ENCODE data around the gene CLN6. TPM values are rescaled to one million over a fixed set of nuclear protein-coding genes. Genes with fewer than 3 reads are reported as not detected.
"Not testable (repeated sequence)": the region's sequence is repeated elsewhere in the genome, so short reads cannot be mapped to it uniquely, and the experiment has no call there.

Gene CLN6
- total RNA-seq, 1 experiment from 2014 or later: 82.7 TPM

- Histone ChIP-seq H3K9me3 (replicated peaks) (no peaks in the 10 kb centered on the region), H3K36me3 (no peaks in the 10 kb centered on the region), H3K27me3 (no peaks in the 10 kb centered on the region), H3K27ac (no peak overlapping the region), H3K4me1 (no peaks in the 10 kb centered on the region), H3K4me3 (no peak overlapping the region)
- no peak for DNase-seq
These were observed 34.8 kb upstream of the CLN6 start for GRCh38 chr15:68264282-68264681.

- no peaks in the 10 kb centered on the region for H3K36me3 ChIP-seq
- DNase-seq: no peak
- no peaks in the 10 kb centered on the region for H3K27me3 ChIP-seq
- no peak overlapping the region for H3K4me3 ChIP-seq
- no peaks in the 10 kb centered on the region for H3K9me3 ChIP-seq (replicated peaks)
- H3K27ac ChIP-seq: no peak overlapping the region
- H3K4me1 ChIP-seq: no peaks in the 10 kb centered on the region
These were observed 33.2 kb upstream of the CLN6 start for GRCh38 chr15:68262514-68263356.

GRCh38 chr15:68261980-68262379 is 32.5 kb upstream of the CLN6 start:
- no peaks in the 10 kb centered on the region for H3K27me3 ChIP-seq
- DNase-seq: no peak
- no peaks in the 10 kb centered on the region for H3K4me1 ChIP-seq
- no peak overlapping the region for H3K4me3 ChIP-seq
- no peak overlapping the region for H3K27ac ChIP-seq
- no peaks in the 10 kb centered on the region for H3K9me3 ChIP-seq (replicated peaks)
- no peaks in the 10 kb centered on the region for H3K36me3 ChIP-seq

DNA sequence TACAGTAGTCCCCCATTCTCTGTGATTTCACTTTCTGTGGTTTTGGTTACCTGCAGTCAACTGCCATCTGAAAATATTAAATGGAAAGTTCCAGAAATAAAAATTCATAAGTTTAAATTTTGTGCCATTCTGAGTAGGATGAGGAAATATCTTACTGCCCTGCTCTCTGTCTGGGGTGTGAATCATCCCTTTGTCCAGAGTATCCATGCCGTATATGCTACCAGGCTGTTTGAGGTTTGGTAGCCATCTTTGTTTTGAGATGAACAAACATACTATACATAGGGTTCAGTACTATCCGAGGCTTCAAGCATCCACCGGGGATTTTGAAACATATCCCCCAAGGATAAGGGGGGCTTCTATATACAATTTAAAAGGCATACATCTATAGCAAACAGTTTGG is 31.7 kb upstream of the CLN6 start:
- H3K9me3 ChIP-seq (replicated peaks): no peaks in the 10 kb centered on the region
- H3K27me3 ChIP-seq: no peaks in the 10 kb centered on the region; the same call in 1 of the 2 replicates
- H3K4me1 ChIP-seq: no peaks in the 10 kb centered on the region
- H3K36me3 ChIP-seq: no peaks in the 10 kb centered on the region
- H3K27ac ChIP-seq: no peak overlapping the region
- no peak for DNase-seq
- H3K4me3 ChIP-seq: no peak overlapping the region

DNA sequence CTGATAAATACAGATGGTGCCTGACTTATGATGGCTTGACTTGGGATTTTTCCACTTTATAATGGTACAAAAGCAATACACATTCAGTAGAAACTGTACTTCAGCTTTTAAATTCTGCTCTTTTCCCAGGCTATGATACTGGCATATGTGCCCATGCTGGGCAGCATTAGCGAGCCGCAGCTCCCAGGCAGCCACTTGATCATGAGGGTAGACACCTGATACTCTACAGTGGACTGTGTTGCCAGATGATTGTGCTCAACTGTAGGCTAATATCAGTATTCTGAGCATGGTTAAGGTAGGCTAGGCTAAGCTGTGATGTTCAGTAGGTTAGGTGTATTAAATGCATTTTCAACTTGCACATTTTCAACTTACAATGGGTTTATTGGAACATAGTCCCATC is 30.4 kb upstream of the CLN6 start:
- no peak for DNase-seq
- no peaks in the 10 kb centered on the region for H3K36me3 ChIP-seq
- H3K4me1 ChIP-seq: no peaks in the 10 kb centered on the region

DNA sequence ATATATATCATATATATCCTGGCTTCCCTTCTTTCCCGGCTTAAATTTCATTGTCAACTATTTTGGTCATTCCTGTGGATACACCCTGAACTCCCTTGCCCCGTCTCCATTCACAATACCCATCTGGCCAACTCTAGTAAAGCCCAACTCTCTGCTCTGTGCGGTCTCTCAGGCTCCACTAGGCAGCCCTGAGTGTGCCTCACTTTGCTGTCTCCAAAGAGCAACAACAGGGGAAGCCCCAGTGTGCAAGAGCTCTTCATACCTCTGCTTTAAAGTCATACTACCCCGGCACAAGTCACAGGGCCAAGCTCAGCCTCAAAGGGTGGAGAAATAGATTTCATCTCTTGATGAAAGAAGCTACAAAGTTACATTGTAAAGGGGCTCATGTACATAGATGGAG is 29.2 kb upstream of the CLN6 start:
- Histone ChIP-seq H3K4me1 (no peaks in the 10 kb centered on the region), H3K9me3 (replicated peaks) (no peaks in the 10 kb centered on the region), H3K27ac (no peak overlapping the region), H3K36me3 (no peaks in the 10 kb centered on the region), H3K27me3 (no peaks in the 10 kb centered on the region; the same call in 1 of the 2 replicates), H3K4me3 (no peak overlapping the region)
- DNase-seq: no peak

More for the DNA sequence above, 30.4 kb upstream of the CLN6 start:
- H3K27ac ChIP-seq: no peak overlapping the region
- H3K4me3 ChIP-seq: no peak overlapping the region
- H3K9me3 ChIP-seq (replicated peaks): no peaks in the 10 kb centered on the region
- H3K27me3 ChIP-seq: no peaks in the 10 kb centered on the region; the same call in 1 of the 2 replicates

DNA sequence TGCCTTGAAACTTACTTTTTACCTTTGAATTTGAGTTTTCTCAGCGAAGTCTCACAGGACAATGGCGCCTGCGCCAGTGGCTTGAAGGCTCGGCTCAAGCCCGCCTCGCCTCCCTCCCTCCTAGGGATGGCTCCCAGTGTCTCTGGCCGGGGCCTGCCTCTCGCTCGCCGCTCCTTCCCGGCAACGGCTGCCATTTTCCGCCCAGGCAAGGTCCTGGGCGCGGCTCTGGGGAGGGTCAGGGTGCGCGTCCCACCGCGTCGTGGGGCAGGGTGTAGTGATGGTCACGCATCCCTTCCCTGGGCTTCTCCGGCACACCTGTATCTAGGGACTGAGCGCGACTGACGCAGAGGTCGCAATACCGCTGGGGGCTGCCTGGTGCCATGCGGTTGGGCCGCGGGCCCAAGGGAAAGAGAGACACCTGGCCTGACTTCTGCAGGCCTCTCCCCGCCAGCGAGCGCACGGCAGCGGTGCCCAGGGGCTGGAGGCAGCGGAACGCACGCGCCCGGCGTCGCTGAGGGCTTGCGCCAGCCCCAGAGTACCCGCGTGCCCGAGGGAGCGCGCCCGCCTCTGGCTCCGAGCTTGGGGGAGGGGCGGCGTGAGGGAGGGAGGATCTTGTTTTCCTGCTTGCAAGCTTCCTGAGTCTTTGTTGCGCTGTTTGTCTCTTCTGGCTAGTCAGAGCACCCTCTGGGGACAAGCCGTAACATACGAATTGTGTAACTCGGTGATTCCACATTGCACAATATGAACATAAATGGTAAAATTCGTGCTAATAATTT is 27.3 kb upstream of the CLN6 start:
- Histone ChIP-seq H3K27ac (no peak overlapping the region), H3K36me3 (no peaks in the 10 kb centered on the region), H3K27me3 (no peaks in the 10 kb centered on the region; the same call in none of the 2 replicates), H3K9me3 (replicated peaks) (no peaks in the 10 kb centered on the region), H3K4me3 (no peak overlapping the region), H3K4me1 (no peaks in the 10 kb centered on the region)
- no peak for DNase-seq

DNA sequence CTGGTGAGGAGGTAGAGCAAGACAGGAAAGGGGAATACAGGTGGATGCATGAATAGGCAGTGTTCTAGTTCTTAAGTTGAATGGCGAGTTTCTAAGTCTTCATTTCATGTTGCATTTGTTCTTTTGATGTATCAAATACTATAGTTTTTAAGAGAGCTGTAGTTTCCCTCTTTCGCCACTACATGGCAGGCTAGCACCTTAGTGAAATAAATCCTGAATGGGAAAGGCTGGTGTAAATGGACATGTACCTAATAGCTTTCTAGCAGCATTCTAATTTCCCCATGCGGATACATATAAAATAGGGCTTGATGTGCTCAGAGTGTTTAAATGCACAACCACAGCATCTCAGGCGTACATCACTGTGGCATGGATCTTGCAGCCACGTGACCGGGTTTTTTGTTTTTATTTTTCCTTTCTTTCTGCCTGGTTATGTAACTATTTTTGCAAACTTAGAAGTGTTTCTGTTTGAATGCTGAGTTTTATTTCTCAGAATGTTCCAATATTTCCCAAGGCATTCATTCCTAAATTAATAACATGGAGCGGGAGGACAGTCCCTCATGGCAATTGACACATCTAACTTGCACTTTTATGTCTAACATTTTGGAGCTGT is 23.5 kb upstream of the CLN6 start:
- no peak overlapping the region for H3K27ac ChIP-seq
- peaks cover 7% of the 10 kb centered on the region; the same call in 1 of the 2 replicates for H3K9me3 ChIP-seq (replicated peaks)
- DNase-seq: peak; percentile 52 to 84
- H3K27me3 ChIP-seq: no peaks in the 10 kb centered on the region; the same call in none of the 2 replicates
- H3K4me1 ChIP-seq: no peaks in the 10 kb centered on the region
- H3K36me3 ChIP-seq: no peaks in the 10 kb centered on the region
- H3K4me3 ChIP-seq: no peak overlapping the region

DNA sequence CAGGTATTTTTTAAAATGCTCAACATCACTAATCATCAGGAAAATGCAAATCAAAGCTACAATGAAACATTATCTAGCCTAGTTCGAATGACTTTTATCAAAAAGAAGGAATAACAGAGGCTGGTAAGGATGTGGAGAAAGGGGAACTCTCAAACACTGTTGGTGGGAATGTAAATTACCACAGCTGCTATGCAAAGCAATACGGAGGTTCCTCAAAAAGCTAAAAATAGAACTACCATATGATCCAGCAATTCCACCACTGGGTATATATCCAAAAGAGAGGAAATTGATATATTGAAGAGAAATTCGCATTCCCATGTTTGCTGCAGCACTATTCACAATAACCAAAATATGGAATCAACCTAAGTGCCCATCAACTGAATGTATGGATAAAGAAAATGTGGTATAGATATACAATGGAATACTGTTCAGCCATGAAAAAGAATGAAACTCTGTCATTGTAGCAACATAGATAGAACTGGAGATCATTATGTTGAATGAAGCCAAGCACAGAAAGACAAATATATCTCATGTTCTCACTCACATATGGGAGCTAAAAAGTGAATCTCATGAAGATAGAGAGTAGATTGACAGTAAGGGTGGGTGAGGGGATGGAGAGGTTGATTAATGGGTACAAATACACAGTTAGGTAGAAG is 19.7 kb upstream of the CLN6 start:
- Histone ChIP-seq H3K27ac (no peak overlapping the region), H3K4me1 (no peaks in the 10 kb centered on the region), H3K36me3 (no peaks in the 10 kb centered on the region), H3K9me3 (replicated peaks) (peaks cover 11% of the 10 kb centered on the region), H3K27me3 (no peaks in the 10 kb centered on the region; the same call in 1 of the 2 replicates), H3K4me3 (no peak overlapping the region)
- DNase-seq: no peak

- no peaks in the 10 kb centered on the region for H3K27me3 ChIP-seq
- DNase-seq: no peak
- no peaks in the 10 kb centered on the region for H3K4me1 ChIP-seq
- peaks cover 16% of the 10 kb centered on the region for H3K9me3 ChIP-seq (replicated peaks)
- no peak overlapping the region for H3K27ac ChIP-seq
- H3K36me3 ChIP-seq: no peaks in the 10 kb centered on the region
- no peak overlapping the region for H3K4me3 ChIP-seq
These were observed 14.7 kb upstream of the CLN6 start for GRCh38 chr15:68244235-68244634.

GRCh38 chr15:68241088-68241935 is 11.8 kb upstream of the CLN6 start:
- peak in 1 of 2 experiments; percentile 45 for DNase-seq
- Histone ChIP-seq H3K4me1 (no peaks in the 10 kb centered on the region), H3K36me3 (no peaks in the 10 kb centered on the region)

GRCh38 chr15:68239025-68239424 is 9.5 kb upstream of the CLN6 start:
- H3K27me3 ChIP-seq: no peaks in the 10 kb centered on the region
- H3K4me3 ChIP-seq: no peak overlapping the region
- H3K9me3 ChIP-seq (replicated peaks): peaks cover 3% of the 10 kb centered on the region; the same call in 1 of the 2 replicates
- no peaks in the 10 kb centered on the region for H3K36me3 ChIP-seq
- no peak overlapping the region for H3K27ac ChIP-seq
- no peaks in the 10 kb centered on the region; the same call in 1 of the 2 replicates for H3K4me1 ChIP-seq
- DNase-seq: no peak

More at GRCh38 chr15:68241088-68241935, 11.8 kb upstream of the CLN6 start:
- Histone ChIP-seq H3K4me3 (no peak overlapping the region), H3K27me3 (no peaks in the 10 kb centered on the region), H3K9me3 (replicated peaks) (peaks cover 10% of the 10 kb centered on the region), H3K27ac (no peak overlapping the region)

DNA sequence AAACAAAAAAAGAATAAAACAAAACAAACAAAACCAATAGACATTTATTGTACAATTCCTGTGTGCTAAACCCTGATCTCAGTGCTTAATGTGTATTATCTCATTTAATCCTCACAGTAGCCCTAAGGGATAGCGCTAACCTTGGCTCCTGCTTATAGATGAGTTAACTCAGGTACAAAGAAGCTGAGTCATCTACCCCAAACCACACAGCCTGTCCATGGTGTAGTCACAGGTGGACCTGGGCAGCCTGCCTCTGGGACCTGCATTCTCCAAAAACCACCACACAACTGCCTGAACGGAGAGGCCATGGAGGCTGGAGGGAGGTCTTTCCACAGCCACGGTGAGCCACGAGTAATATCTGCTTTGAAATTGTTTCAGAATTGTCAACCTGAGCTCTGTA is 5.5 kb upstream of the CLN6 start:
- Histone ChIP-seq H3K4me3 (no peak overlapping the region), H3K27me3 (no peaks in the 10 kb centered on the region), H3K27ac (no peak overlapping the region), H3K9me3 (replicated peaks) (no peaks in the 10 kb centered on the region), H3K4me1 (peaks cover 12% of the 10 kb centered on the region; the same call in 1 of the 2 replicates), H3K36me3 (no peaks in the 10 kb centered on the region)
- no peak for DNase-seq

DNA sequence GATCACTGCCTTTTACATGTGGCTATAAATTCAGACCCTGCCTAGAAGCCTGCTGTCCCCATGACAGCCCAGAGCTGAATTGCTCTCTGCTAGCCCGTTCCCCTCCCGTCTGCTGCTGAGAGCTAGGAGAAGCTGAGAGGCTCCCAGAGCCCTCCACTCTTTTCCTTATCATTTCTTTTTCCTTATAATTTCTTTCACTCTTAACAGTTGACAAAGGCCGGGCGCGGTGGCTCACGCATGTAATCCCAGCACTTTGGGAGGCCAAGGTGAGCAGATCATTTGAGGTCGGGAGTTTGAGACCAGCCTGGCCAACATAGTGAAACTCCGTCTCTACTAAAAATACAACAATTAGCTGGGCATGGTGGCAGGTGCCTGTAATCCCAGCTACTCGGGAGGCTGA is 5.0 kb upstream of the CLN6 start:
- H3K9me3 ChIP-seq (replicated peaks); DNase-seq; H3K36me3 ChIP-seq; H3K27me3 ChIP-seq; H3K27ac ChIP-seq: not testable (repeated sequence)
- Histone ChIP-seq H3K4me3 (peak overlapping the region; percentile 5; the same call in 1 of the 2 replicates), H3K4me1 (peaks cover 13% of the 10 kb centered on the region; the same call in 1 of the 2 replicates)

Data from SJCRH30 (cell line).